GM12878 (cell line): ENCODE measurements around the gene FAM200A. TPM values are rescaled to one million over a fixed set of nuclear protein-coding genes. Genes with fewer than 3 reads are reported as not detected.

ENCODE experiments used
- ATAC-seq: fragments of 200-7000 bp; cut with Tn5 transposase; 3 replicates; pipeline ENCODE4 v1.9.1; 2020; ENCODE audit warnings: mild to moderate bottlenecking, moderate library complexity
- BruUV-seq: library from RNA; stranded (reverse); fragments of 400-500 nt; replicated peaks from 2 replicates; lab custom pipeline; 2021; lab: Mats Ljungman, UMichigan
- CTCF ChIA-PET: fragments of 300-600 bp; sonication (Branson Sonifier 250); formaldehyde crosslinking; extraction: SDS; loops from one replicate; lab custom pipeline; 2021; ENCODE audit warnings: inconsistent platforms; lab: Yijun Ruan, JAX
- POLR2A ChIA-PET: fragments of 350-600 bp; formaldehyde crosslinking; extraction: SDS; loops from one replicate; lab custom pipeline; 2021; ENCODE audit warnings: inconsistent platforms; lab: Charles Lee
- RAD21 ChIA-PET: fragments of 300-600 bp; sonication (Branson Sonifier 250); formaldehyde crosslinking; loops from one replicate; lab custom pipeline; 2023; ENCODE audit warnings: antibody characterized with exemption; ENCODE audit not compliant: unreplicated experiment; lab: Charles Lee
- SMC1A ChIA-PET: fragments of 300-600 bp; sonication (Branson Sonifier 250); formaldehyde crosslinking; loops from one replicate; lab custom pipeline; 2023; ENCODE audit not compliant: unreplicated experiment, uncharacterized antibody; lab: Charles Lee
- DNase-seq: peaks from one replicate; pipeline ENCODE4 v3.0.0-alpha.2; 2011; ENCODE audit warnings: low read depth, low spot score
- FAIRE-seq: peaks from 3 replicates; lab custom pipeline; 2011; peaks lifted over from hg19 to GRCh38; lab: Jason Lieb, UNC
- H2AFZ ChIP-seq: 2 replicates; pipeline ENCODE4 v1.6.0; 2011; ENCODE audit warnings: low read depth, low read length, control low read depth; ENCODE audit not compliant: control insufficient read depth
- H3K27ac ChIP-seq: 2 replicates; pipeline ENCODE4 v1.5.1; 2011; ENCODE audit warnings: control low read depth; ENCODE audit not compliant: control insufficient read depth, insufficient read depth
- H3K27me3 ChIP-seq, 2 experiments: replicated peaks in 1 of 2; 2 replicates each; pipeline versions ENCODE4 v1.6.0 to v1.6.1; 2011; ENCODE audit warnings: low read length in 1 of 2; ENCODE audit not compliant: control insufficient read depth in 2 of 2, insufficient read depth in 2 of 2
- H3K36me3 ChIP-seq, 2 experiments: 2 replicates each; pipeline ENCODE4 v1.5.1; 2011; ENCODE audit warnings: low read length in 1 of 2; ENCODE audit not compliant: control insufficient read depth in 2 of 2, insufficient read depth in 2 of 2
- H3K4me1 ChIP-seq: 2 replicates; pipeline ENCODE4 v1.6.1; 2011; ENCODE audit warnings: mild to moderate bottlenecking, low read length, moderate library complexity, mixed read lengths; ENCODE audit not compliant: control insufficient read depth, insufficient read depth
- H3K4me2 ChIP-seq: 2 replicates; pipeline ENCODE4 v1.6.0; 2011; ENCODE audit warnings: control low read depth; ENCODE audit not compliant: control insufficient read depth, insufficient read depth
- H3K4me3 ChIP-seq: fragments of 200-600 bp; sonication (generic); 2 replicates; pipeline ENCODE4 v1.5.1; 2016
- H3K79me2 ChIP-seq: 2 replicates; pipeline ENCODE4 v1.6.0; 2011; ENCODE audit warnings: low read length; ENCODE audit not compliant: control insufficient read depth, insufficient read depth
- H3K9ac ChIP-seq: 2 replicates; pipeline ENCODE4 v1.8.0; 2011; ENCODE audit warnings: low read length, control low read depth, mixed read lengths; ENCODE audit not compliant: control insufficient read depth, insufficient read depth
- H3K9me3 ChIP-seq: replicated peaks from 3 replicates; pipeline ENCODE4 v1.5.1; 2011; ENCODE audit warnings: mild to moderate bottlenecking, low read length; ENCODE audit not compliant: control insufficient read depth, insufficient read depth
- H4K20me1 ChIP-seq: 2 replicates; pipeline ENCODE4 v1.6.0; 2011; ENCODE audit not compliant: control insufficient read depth, insufficient read depth
- ASH2L ChIP-seq: fragments of 300-600, 200-600 bp; sonication (generic); IDR thresholded peaks from 2 replicates; pipeline ENCODE4 v1.6.1; 2017; ENCODE audit warnings: low read depth, mild to moderate bottlenecking, borderline replicate concordance
- CEBPB ChIP-seq, 2 experiments: fragments of 150-350 bp in 1 of 2; IDR thresholded peaks; 2 replicates each; pipeline ENCODE4 v1.6.1; 2012 to 2014; ENCODE audit warnings: low read depth in 2 of 2, low read length in 2 of 2, borderline replicate concordance in 1 of 2, inconsistent platforms in 1 of 2
- CREB1 ChIP-seq: IDR thresholded peaks from 2 replicates; pipeline ENCODE4 v1.6.1; 2012; ENCODE audit warnings: low read depth, mild to moderate bottlenecking, inconsistent platforms
- EED ChIP-seq: sonication (generic); IDR thresholded peaks from 2 replicates; pipeline ENCODE4 v1.6.1; 2016; ENCODE audit warnings: antibody characterized with exemption, low read depth
- EGR1 ChIP-seq, 2 experiments: IDR thresholded peaks; 1 replicate in 1 of 2; 2 replicates in 1 of 2; pipeline ENCODE4 v1.6.1; 2011 to 2012; ENCODE audit warnings: low read depth in 2 of 2, low read length in 2 of 2, borderline replicate concordance in 1 of 2, mild to moderate bottlenecking in 1 of 2, moderate library complexity in 1 of 2
- FOS ChIP-seq: IDR thresholded peaks from 3 replicates; pipeline ENCODE4 v1.6.1; 2011; ENCODE audit warnings: borderline replicate concordance; ENCODE audit not compliant: insufficient read length; ENCODE audit errors: extremely low read depth
- MYB ChIP-seq: fragments of 150-350 bp; IDR thresholded peaks from 2 replicates; pipeline ENCODE4 v1.6.1; 2014; ENCODE audit warnings: mild to moderate bottlenecking, low read depth, low read length, borderline replicate concordance
- MYC ChIP-seq: IDR thresholded peaks from 2 replicates; pipeline ENCODE4 v1.6.1; 2011; ENCODE audit warnings: mild to moderate bottlenecking, low read length, moderate library complexity, inconsistent platforms; ENCODE audit not compliant: insufficient read depth, insufficient replicate concordance, insufficient read length, severe bottlenecking
- NFYA ChIP-seq: IDR thresholded peaks from 2 replicates; pipeline ENCODE4 v1.6.1; 2011; ENCODE audit warnings: low read depth, mild to moderate bottlenecking, low read length, improper control_type of control experiment, borderline replicate concordance
- RFX5 ChIP-seq: IDR thresholded peaks from 2 replicates; pipeline ENCODE4 v1.6.1; 2011; ENCODE audit warnings: low read depth, low read length, improper control_type of control experiment
- SPI1 ChIP-seq: IDR thresholded peaks from 2 replicates; pipeline ENCODE4 v1.6.1; 2011; ENCODE audit warnings: low read depth, mild to moderate bottlenecking, low read length, moderate library complexity, borderline replicate concordance; ENCODE audit not compliant: insufficient read depth
- TBL1XR1 ChIP-seq: IDR thresholded peaks from 2 replicates; pipeline ENCODE4 v1.6.1; 2012; ENCODE audit warnings: low read depth, low read length, improper control_type of control experiment
- ZNF687 ChIP-seq: fragments of 450-650 bp; IDR thresholded peaks from 2 replicates; pipeline ENCODE4 v1.6.1; 2017; ENCODE audit warnings: mild to moderate bottlenecking, moderate library complexity
- ZSCAN29 ChIP-seq: fragments of 450-650 bp; IDR thresholded peaks from 2 replicates; pipeline ENCODE4 v1.6.1; 2017; ENCODE audit warnings: mild to moderate bottlenecking, moderate library complexity
- WGBS: methylation state at CpG from one replicate; pipeline ENCODE4 v1.1.6; 2016; ENCODE audit warnings: low lambda C conversion rate; ENCODE audit not compliant: insufficient replicate concordance, insufficient coverage; ENCODE audit errors: missing lambda C conversion rate; 5-methylcytosine and 5-hydroxymethylcytosine counted together
- in situ Hi-C: fragments of 300-500 bp; cut with MboI; formaldehyde crosslinking; loops from 9 replicates; pipeline ENCODE4 v1.14.3; 2018; ENCODE audit warnings: mixed read lengths
- intact Hi-C: fragments of 100-400 bp; cut with micrococcal nuclease; formaldehyde crosslinking; loops from one replicate; pipeline ENCODE4 v1.14.2; 2022; ENCODE audit not compliant: unreplicated experiment
- polyA plus RNA-seq, 11 experiments: library from polyadenylated mRNA; depleted of rRNA in 4 of 11; unstranded in 6 of 11; stranded (reverse) in 5 of 11; fragments of >200 nt; fragmentation: Nextera tagmentation in 4 of 11; fragmentation: Illumina TruSeq in 1 of 11; extraction: Ambion mirVana in 4 of 11; extraction: Trizol in 1 of 11; gene quantifications; 1 replicate in 1 of 11; 2 replicates in 10 of 11; pipeline versions ENCODE4 v1.2.1 to v1.2.3, GENCODE V29; 2011 to 2016; ENCODE audit warnings: inconsistent platforms in 2 of 11, missing spikeins in 2 of 11, low read depth in 1 of 11
- total RNA-seq, 4 experiments: library from RNA; depleted of rRNA in 3 of 4; stranded (reverse); fragments of >200 nt in 3 of 4; fragmentation: Illumina TruSeq in 1 of 4; extraction: Trizol in 1 of 4; gene quantifications; 2 replicates each; pipeline versions ENCODE4 v1.2.1 to v1.2.3, GENCODE V29; 2013 to 2021

Gene FAM200A
- total and polyA plus RNA-seq, 10 of the 15 experiments (the other 5 are each of a cell fraction or from before 2014, with no cell fraction given): 2.7 to 9.0 (median 6.5) TPM

- Histone ChIP-seq H3K4me3 (no peak overlapping the region), H3K36me3 (no peaks in the 10 kb centered on the region), H2AFZ (no peak overlapping the region), H3K9ac (no peak overlapping the region), H3K4me1 (no peaks in the 10 kb centered on the region), H3K4me2 (no peak overlapping the region), H3K79me2 (no peaks in the 10 kb centered on the region), H3K9me3 (peaks cover 6% of the 10 kb centered on the region; the same call in 2 of the 3 replicates), H3K27ac (no peak overlapping the region), H4K20me1 (no peaks in the 10 kb centered on the region), H3K27me3 (no peaks in the 10 kb centered on the region)
- intact Hi-C loops (no loop called here), in situ Hi-C loops (no loop called here)
- CTCF ChIA-PET: interaction anchor here (0.7 kb wide), 1 partner anchor 290 kb away, joined by 3 read pairs; no protein-coding TSS in a partner anchor
- no peak for FAIRE-seq
- POLR2A ChIA-PET: interaction anchor here (0.6 to 0.7 kb wide), 2 partner anchors 16 to 377 kb away, joined by 3 read pairs; no protein-coding TSS in a partner anchor
- no peak for TF ChIP-seq FOS
- no peak for TF ChIP-seq CEBPB (IDR thresholded peaks at IDR 0.05; ENCODE audit: borderline replicate concordance in 1 of 2, low read depth in 2 of 2, low read length in 2 of 2)
- TF ChIP-seq MYB: no peak
- TF ChIP-seq CREB1: no peak
- TF ChIP-seq NFYA: no peak
- TF ChIP-seq ZSCAN29: no peak
- no peak for TF ChIP-seq ZNF687
- TF ChIP-seq RFX5: no peak
- no peak for TF ChIP-seq EED
- TF ChIP-seq MYC: no peak
- TF ChIP-seq SPI1: no peak
- no peak for TF ChIP-seq EGR1 (IDR thresholded peaks at IDR 0.05; ENCODE audit: borderline replicate concordance in 1 of 2, low read depth in 2 of 2, low read length in 2 of 2)
- TF ChIP-seq ASH2L: no peak
- TF ChIP-seq TBL1XR1: no peak
- RAD21 ChIA-PET: no interaction called here
- WGBS: 82% methylated on average over 7 of the region's 7 CpGs
- ATAC-seq: no peak
- SMC1A ChIA-PET: no interaction called here
- DNase-seq: no peak
- BruUV-seq: no TSS peak
Measured at GRCh38 chr7:99539213-99539811, 12.6 kb downstream of the FAM200A start.
